Activated CD4-positive, alpha-beta memory T cell treated with anti-CD3 and anti-CD28 coated beads for 36 hours (primary cell): Measurements from ENCODE around the gene XRCC3. TPM values are rescaled to one million over a fixed set of nuclear protein-coding genes. Genes with fewer than 3 reads are reported as not detected.

ENCODE experiments used
- CTCF ChIA-PET: fragments of 350-600 bp; sonication (Branson Sonifier 250); formaldehyde crosslinking; loops from one replicate; lab custom pipeline; 2021; ENCODE audit warnings: antibody characterized with exemption, inconsistent platforms; lab: Charles Lee
- POLR2A ChIA-PET: fragments of 350-600 bp; sonication (Branson Sonifier 250); formaldehyde crosslinking; loops from one replicate; lab custom pipeline; 2021; ENCODE audit warnings: antibody characterized with exemption; lab: Charles Lee
- DNase-seq: peaks from one replicate; pipeline ENCODE4 v3.0.0-alpha.2; 2020
- H3K27ac Mint-ChIP-seq: one replicate; pipeline ENCODE4 v1.8.0; 2021; ENCODE audit warnings: mixed read lengths
- H3K27me3 Mint-ChIP-seq: one replicate; pipeline ENCODE4 v1.8.0; 2021; ENCODE audit warnings: mixed read lengths
- H3K36me3 Mint-ChIP-seq: one replicate; pipeline ENCODE4 v1.8.0; 2021; ENCODE audit warnings: mixed read lengths
- H3K4me1 Mint-ChIP-seq: one replicate; pipeline ENCODE4 v1.8.0; 2021; ENCODE audit warnings: low read depth, mixed read lengths
- H3K4me3 Mint-ChIP-seq: one replicate; pipeline ENCODE4 v1.8.0; 2021; ENCODE audit warnings: mild to moderate bottlenecking, mixed read lengths
- H3K9me3 Mint-ChIP-seq: one replicate; pipeline ENCODE4 v1.8.0; 2021; ENCODE audit warnings: mixed read lengths
- intact Hi-C: fragments of 100-400 bp; cut with micrococcal nuclease; formaldehyde crosslinking; loops from one replicate; pipeline ENCODE4 v1.15.1; 2023
- total RNA-seq, 2 experiments: library from RNA; stranded (reverse); gene quantifications; one replicate each; pipeline ENCODE4 v1.2.3, GENCODE V29; 2021

XRCC3 gene
- total RNA-seq, result 10 to 100 TPM; 41.9 to 48.5 TPM

GRCh38 chr14:103715052-103716000 lies at the start of gene XRCC3, which contains the start of gene ZFYVE21:
XRCC3 (minus strand) TSS chr14:103715451; CDS start chr14:103711087, 4,364 bp downstream.
ZFYVE21 (plus strand) TSS chr14:103715810; CDS start chr14:103715842, 32 bp downstream.
- POLR2A ChIA-PET, result interaction anchor here (0.6 to 1.6 kb wide), 9 partner anchors 11 to 91 kb away, joined by 3 to 5 read pairs (median 3); partner anchors contain the start of gene KLC1
- peak; percentile 100 for DNase-seq
- Mint-ChIP-seq H3K4me1 (peaks cover 60% of the 10 kb centered on the region), H3K4me3 (peak within 1 kb of the TSS; percentile 86), H3K36me3 (peaks cover 14% of the 10 kb centered on the region), H3K27ac (peak within 1 kb of the TSS; percentile 85), H3K27me3 (peaks cover 2% of the 10 kb centered on the region), H3K9me3 (no peaks in the 10 kb centered on the region)
- CTCF ChIA-PET, result no interaction called here
- intact Hi-C loops, result loop anchor here (1.0 to 2.0 kb wide), 4 partner anchors 86 to 205 kb away; partner anchors contain the start of genes BAG5, COA8, KLC1 and PPP1R13B

GRCh38 chr14:103763730-103764488 lies 48.7 kb upstream of the XRCC3 start:
- Mint-ChIP-seq H3K9me3 (no peaks in the 10 kb centered on the region), H3K4me1 (peaks cover 4% of the 10 kb centered on the region), H3K4me3 (no peak overlapping the region), H3K27ac (no peak overlapping the region), H3K27me3 (no peaks in the 10 kb centered on the region), H3K36me3 (no peaks in the 10 kb centered on the region)
- peak; percentile 12 for DNase-seq
- POLR2A ChIA-PET, result interaction anchor here (1.2 kb wide), 1 partner anchor 44 kb away, joined by 3 read pairs; no protein-coding TSS in a partner anchor
- intact Hi-C loops, result no loop called here
- CTCF ChIA-PET, result no interaction called here

- POLR2A ChIA-PET, result no interaction called here
Observed at GRCh38 chr14:103762541-103762940, 47.3 kb upstream of the XRCC3 start.

GRCh38 chr14:103762036-103762435 lies 46.8 kb upstream of the XRCC3 start:
- Mint-ChIP-seq H3K9me3 (no peaks in the 10 kb centered on the region), H3K4me3 (no peak overlapping the region), H3K36me3 (no peaks in the 10 kb centered on the region), H3K27ac (no peak overlapping the region), H3K27me3 (no peaks in the 10 kb centered on the region), H3K4me1 (peaks cover 4% of the 10 kb centered on the region)
- DNase-seq, result no peak
- intact Hi-C loops, result no loop called here
- ChIA-PET CTCF (no interaction called here), POLR2A (no interaction called here)

More at GRCh38 chr14:103762541-103762940, 47.3 kb upstream of the XRCC3 start:
- no peak overlapping the region for H3K27ac Mint-ChIP-seq
- no peak for DNase-seq
- no peaks in the 10 kb centered on the region for H3K36me3 Mint-ChIP-seq
- intact Hi-C loops, result no loop called here
- no peak overlapping the region for H3K4me3 Mint-ChIP-seq
- CTCF ChIA-PET, result no interaction called here
- H3K9me3 Mint-ChIP-seq, result no peaks in the 10 kb centered on the region
- H3K27me3 Mint-ChIP-seq, result no peaks in the 10 kb centered on the region
- peaks cover 4% of the 10 kb centered on the region for H3K4me1 Mint-ChIP-seq

- CTCF ChIA-PET, result no interaction called here
- DNase-seq, result no peak
Observed at GRCh38 chr14:103758059-103758776, 43.0 kb upstream of the XRCC3 start.

GRCh38 chr14:103755060-103755459 lies 39.8 kb upstream of the XRCC3 start:
- Mint-ChIP-seq H3K4me3 (no peak overlapping the region), H3K4me1 (peaks cover 4% of the 10 kb centered on the region), H3K36me3 (peaks cover 2% of the 10 kb centered on the region), H3K9me3 (no peaks in the 10 kb centered on the region), H3K27me3 (no peaks in the 10 kb centered on the region), H3K27ac (no peak overlapping the region)
- peak; percentile 0 for DNase-seq
- POLR2A ChIA-PET, result no interaction called here
- CTCF ChIA-PET, result no interaction called here
- intact Hi-C loops, result no loop called here

More at GRCh38 chr14:103758059-103758776, 43.0 kb upstream of the XRCC3 start:
- intact Hi-C loops, result no loop called here
- H3K27ac Mint-ChIP-seq, result no peak overlapping the region
- peaks cover 2% of the 10 kb centered on the region for H3K36me3 Mint-ChIP-seq
- POLR2A ChIA-PET, result interaction anchor here (0.6 kb wide), 1 partner anchor 11 kb away, joined by 3 read pairs; no protein-coding TSS in a partner anchor
- no peak overlapping the region for H3K4me3 Mint-ChIP-seq
- no peaks in the 10 kb centered on the region for H3K9me3 Mint-ChIP-seq
- H3K27me3 Mint-ChIP-seq, result no peaks in the 10 kb centered on the region
- peaks cover 4% of the 10 kb centered on the region for H3K4me1 Mint-ChIP-seq

- DNase-seq, result peak; percentile 4
- Mint-ChIP-seq H3K36me3 (peaks cover 6% of the 10 kb centered on the region), H3K4me1 (peaks cover 5% of the 10 kb centered on the region), H3K9me3 (no peaks in the 10 kb centered on the region), H3K4me3 (no peak overlapping the region), H3K27me3 (no peaks in the 10 kb centered on the region), H3K27ac (no peak overlapping the region)
- ChIA-PET POLR2A (no interaction called here), CTCF (no interaction called here)
- intact Hi-C loops, result no loop called here
Observed at GRCh38 chr14:103753774-103754173, 38.5 kb upstream of the XRCC3 start.

- H3K27me3 Mint-ChIP-seq, result no peaks in the 10 kb centered on the region
- no peak overlapping the region for H3K27ac Mint-ChIP-seq
- no peak overlapping the region for H3K4me3 Mint-ChIP-seq
- intact Hi-C loops, result no loop called here
- H3K36me3 Mint-ChIP-seq, result peaks cover 6% of the 10 kb centered on the region
- CTCF ChIA-PET, result no interaction called here
- H3K9me3 Mint-ChIP-seq, result no peaks in the 10 kb centered on the region
- DNase-seq, result peak; percentile 1
- H3K4me1 Mint-ChIP-seq, result peaks cover 8% of the 10 kb centered on the region
- POLR2A ChIA-PET, result no interaction called here
Observed at GRCh38 chr14:103749860-103750259, 34.6 kb upstream of the XRCC3 start.

- intact Hi-C loops, result no loop called here
- Mint-ChIP-seq H3K4me1 (peaks cover 8% of the 10 kb centered on the region), H3K4me3 (no peak overlapping the region), H3K27me3 (no peaks in the 10 kb centered on the region), H3K36me3 (peaks cover 6% of the 10 kb centered on the region), H3K9me3 (no peaks in the 10 kb centered on the region), H3K27ac (no peak overlapping the region)
- DNase-seq, result peak; percentile 3
- ChIA-PET POLR2A (no interaction called here), CTCF (no interaction called here)
Observed at GRCh38 chr14:103749452-103749851, 34.2 kb upstream of the XRCC3 start.

- ChIA-PET POLR2A (no interaction called here), CTCF (no interaction called here)
- no peaks in the 10 kb centered on the region for H3K9me3 Mint-ChIP-seq
- intact Hi-C loops, result loop anchor here (1.0 kb wide), 1 partner anchor 176 kb away; no protein-coding TSS in a partner anchor
- H3K4me3 Mint-ChIP-seq, result no peak overlapping the region
- DNase-seq, result peak; percentile 64
- peaks cover 8% of the 10 kb centered on the region for H3K4me1 Mint-ChIP-seq
- H3K36me3 Mint-ChIP-seq, result peaks cover 5% of the 10 kb centered on the region
- no peak overlapping the region for H3K27ac Mint-ChIP-seq
- no peaks in the 10 kb centered on the region for H3K27me3 Mint-ChIP-seq
Observed at GRCh38 chr14:103748534-103748857, 33.2 kb upstream of the XRCC3 start.

- Mint-ChIP-seq H3K27ac (no peak overlapping the region), H3K36me3 (peaks cover 5% of the 10 kb centered on the region), H3K4me1 (peaks cover 8% of the 10 kb centered on the region), H3K4me3 (no peak overlapping the region), H3K9me3 (no peaks in the 10 kb centered on the region), H3K27me3 (no peaks in the 10 kb centered on the region)
- intact Hi-C loops, result no loop called here
- no peak for DNase-seq
- ChIA-PET CTCF (no interaction called here), POLR2A (interaction anchor here (0.6 kb wide), 1 partner anchor 12 kb away, joined by 3 read pairs; no protein-coding TSS in a partner anchor)
Observed at GRCh38 chr14:103746701-103747100, 31.4 kb upstream of the XRCC3 start.
